Right lobe of liver (tissue), 6 donors: ENCODE data around the gene OTP. TPM values are rescaled to one million over a fixed set of nuclear protein-coding genes. Genes with fewer than 3 reads are reported as not detected.
A peak's percentile ranks its signal among the peaks of the same experiment; 100 is the strongest.

Experiments used
- ATAC-seq, 4 donors: fragments of 200-7000 bp; cut with Tn5 transposase; one replicate each; pipeline ENCODE4 v1.9.1; 2020; ENCODE audit warnings: mild to moderate bottlenecking in 4 of 4, moderate library complexity in 4 of 4
- DNase-seq, 3 donors: peaks; one replicate each; pipeline ENCODE4 v3.0.0-alpha.2; 2020
- H3K27ac ChIP-seq, 3 donors: fragments of 200-600 bp; one replicate each; pipeline ENCODE4 v1.8.0; 2022
- H3K27me3 ChIP-seq, 2 donors: fragments of 200-600 bp; one replicate each; pipeline ENCODE4 v1.8.0; 2022
- H3K36me3 ChIP-seq, 4 donors: fragments of 200-600 bp; sonication (generic) in 1 of 4; one replicate each; pipeline versions ENCODE4 v1.5.1 to v1.8.0; 2017 to 2022; ENCODE audit warnings: control low read depth in 1 of 4
- H3K4me1 ChIP-seq, 4 donors: fragments of 200-600 bp; sonication (generic) in 1 of 4; one replicate each; pipeline versions ENCODE4 v1.5.1 to v1.8.0; 2017 to 2022; ENCODE audit warnings: control low read depth in 1 of 4
- H3K4me3 ChIP-seq, 3 donors: fragments of 200-600 bp; one replicate each; pipeline ENCODE4 v1.8.0; 2022
- H3K9me3 ChIP-seq, 4 donors: fragments of 200-600 bp; sonication (generic) in 1 of 4; one replicate each; pipeline versions ENCODE4 v1.5.1 to v1.8.0; 2017 to 2022; ENCODE audit warnings: control low read depth in 1 of 4
- POLR2A ChIP-seq: fragments of 450-650 bp; IDR thresholded peaks from one replicate; pipeline ENCODE4 v1.6.1; 2017; ENCODE audit warnings: antibody characterized with exemption, mild to moderate bottlenecking
- WGBS: methylation state at CpG from one replicate; pipeline ENCODE4 v1.1.6; 2018; ENCODE audit warnings: low coverage, low lambda C conversion rate; ENCODE audit not compliant: insufficient coverage; ENCODE audit errors: missing lambda C conversion rate; 5-methylcytosine and 5-hydroxymethylcytosine counted together
- intact Hi-C, 2 donors: fragments of 100-400 bp; cut with DNase I; formaldehyde crosslinking; loops; one replicate each; pipeline versions ENCODE4 v1.11.2 to v1.14.1; 2022
- total RNA-seq, 6 experiments: library from RNA; depleted of rRNA in 2 of 6; stranded (reverse); fragments of >200 nt in 2 of 6; fragmentation: NEBNext Ultra II Directional in 3 of 6; extraction: Animal tissue kit (Norgen Biotek cat#: 25700) in 3 of 6; gene quantifications; one replicate each; pipeline versions ENCODE4 v1.1.0 to v1.2.4, GENCODE V29; 2016 to 2023
- TF ChIP-seq, protein P1 (sequence below), 4 donors: fragments of 200-600 bp in 3 of 4; fragments of 450-650 bp in 1 of 4; IDR thresholded peaks; one replicate each; pipeline versions ENCODE4 v1.5.1 to v1.8.0; 2016 to 2022; ENCODE audit warnings: antibody characterized with exemption in 4 of 4, mild to moderate bottlenecking in 2 of 4
- donor health status: DM: no; HTN: yes; CAD: no.
- donor health status: DM: no; HTN: no; CAD: no.
- donor health status: DM: no; HTN: no; CAD: no.
- donor health status: DM: no; HTN: yes; CAD: no.
- donor health status: DM: no; HTN: yes; CAD: no.

Gene OTP
- total RNA-seq, 6 experiments from 2014 or later, result not detected

DNA sequence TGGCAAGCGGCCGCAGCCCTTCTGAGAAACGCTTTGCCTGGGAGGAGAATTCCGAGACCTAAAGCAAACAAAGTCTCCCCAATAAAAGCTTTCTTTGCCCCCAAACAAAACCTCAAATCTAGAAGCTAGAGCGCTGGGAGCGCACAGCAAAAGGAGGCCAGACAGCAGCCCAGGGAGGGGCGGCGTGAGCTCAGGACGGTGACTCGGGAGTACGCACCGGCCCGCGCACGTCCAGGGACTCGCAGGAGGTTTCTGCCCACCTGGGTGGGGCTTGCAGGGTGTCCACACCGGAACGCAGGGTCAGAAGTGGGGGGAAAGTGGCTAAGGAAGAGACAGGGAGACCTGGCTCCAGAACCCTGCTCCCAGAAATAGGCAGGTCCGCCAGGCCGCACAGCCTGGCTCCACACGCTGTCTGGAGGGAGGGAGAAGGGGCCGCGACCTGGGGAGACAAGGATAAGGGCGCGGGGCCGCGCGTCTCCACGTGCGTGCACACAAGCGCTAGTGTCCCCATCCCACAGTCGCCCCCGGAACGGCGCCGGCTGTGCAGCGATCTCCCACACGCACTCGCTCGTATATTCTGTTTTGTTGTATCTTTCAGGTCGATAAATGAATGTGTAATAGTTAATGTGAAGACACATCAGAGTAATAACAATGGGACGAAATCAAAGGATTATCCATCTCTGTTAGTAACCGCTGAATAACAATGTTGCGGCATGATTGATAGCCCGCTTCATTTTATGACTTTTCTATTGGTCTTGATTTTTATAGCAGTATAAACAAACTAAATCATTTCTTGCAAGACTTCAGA lies 2.3 kb upstream of the OTP start:
- Histone ChIP-seq H3K36me3 (no peaks in the 10 kb centered on the region), H3K9me3 (no peaks in the 10 kb centered on the region), H3K4me1 (peaks cover 0 to 10% (median 4%) of the 10 kb centered on the region in 4 donors), H3K4me3 (no peak overlapping the region), H3K27ac (no peak overlapping the region), H3K27me3 (peaks cover 52 to 82% of the 10 kb centered on the region in 2 donors)
- ATAC-seq (no peak), DNase-seq (no peak)
- TF ChIP-seq POLR2A, result no peak
- TF ChIP-seq, protein P1, sequence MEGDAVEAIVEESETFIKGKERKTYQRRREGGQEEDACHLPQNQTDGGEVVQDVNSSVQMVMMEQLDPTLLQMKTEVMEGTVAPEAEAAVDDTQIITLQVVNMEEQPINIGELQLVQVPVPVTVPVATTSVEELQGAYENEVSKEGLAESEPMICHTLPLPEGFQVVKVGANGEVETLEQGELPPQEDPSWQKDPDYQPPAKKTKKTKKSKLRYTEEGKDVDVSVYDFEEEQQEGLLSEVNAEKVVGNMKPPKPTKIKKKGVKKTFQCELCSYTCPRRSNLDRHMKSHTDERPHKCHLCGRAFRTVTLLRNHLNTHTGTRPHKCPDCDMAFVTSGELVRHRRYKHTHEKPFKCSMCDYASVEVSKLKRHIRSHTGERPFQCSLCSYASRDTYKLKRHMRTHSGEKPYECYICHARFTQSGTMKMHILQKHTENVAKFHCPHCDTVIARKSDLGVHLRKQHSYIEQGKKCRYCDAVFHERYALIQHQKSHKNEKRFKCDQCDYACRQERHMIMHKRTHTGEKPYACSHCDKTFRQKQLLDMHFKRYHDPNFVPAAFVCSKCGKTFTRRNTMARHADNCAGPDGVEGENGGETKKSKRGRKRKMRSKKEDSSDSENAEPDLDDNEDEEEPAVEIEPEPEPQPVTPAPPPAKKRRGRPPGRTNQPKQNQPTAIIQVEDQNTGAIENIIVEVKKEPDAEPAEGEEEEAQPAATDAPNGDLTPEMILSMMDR (IDR thresholded peaks at IDR 0.05), result no peak
- intact Hi-C loops, result loop anchor here in 1 of 2 donors (10.0 kb wide), 1 partner anchor 364 kb away; no protein-coding TSS in a partner anchor
- 10% methylated on average over 23 of the region's 45 CpGs for WGBS

DNA sequence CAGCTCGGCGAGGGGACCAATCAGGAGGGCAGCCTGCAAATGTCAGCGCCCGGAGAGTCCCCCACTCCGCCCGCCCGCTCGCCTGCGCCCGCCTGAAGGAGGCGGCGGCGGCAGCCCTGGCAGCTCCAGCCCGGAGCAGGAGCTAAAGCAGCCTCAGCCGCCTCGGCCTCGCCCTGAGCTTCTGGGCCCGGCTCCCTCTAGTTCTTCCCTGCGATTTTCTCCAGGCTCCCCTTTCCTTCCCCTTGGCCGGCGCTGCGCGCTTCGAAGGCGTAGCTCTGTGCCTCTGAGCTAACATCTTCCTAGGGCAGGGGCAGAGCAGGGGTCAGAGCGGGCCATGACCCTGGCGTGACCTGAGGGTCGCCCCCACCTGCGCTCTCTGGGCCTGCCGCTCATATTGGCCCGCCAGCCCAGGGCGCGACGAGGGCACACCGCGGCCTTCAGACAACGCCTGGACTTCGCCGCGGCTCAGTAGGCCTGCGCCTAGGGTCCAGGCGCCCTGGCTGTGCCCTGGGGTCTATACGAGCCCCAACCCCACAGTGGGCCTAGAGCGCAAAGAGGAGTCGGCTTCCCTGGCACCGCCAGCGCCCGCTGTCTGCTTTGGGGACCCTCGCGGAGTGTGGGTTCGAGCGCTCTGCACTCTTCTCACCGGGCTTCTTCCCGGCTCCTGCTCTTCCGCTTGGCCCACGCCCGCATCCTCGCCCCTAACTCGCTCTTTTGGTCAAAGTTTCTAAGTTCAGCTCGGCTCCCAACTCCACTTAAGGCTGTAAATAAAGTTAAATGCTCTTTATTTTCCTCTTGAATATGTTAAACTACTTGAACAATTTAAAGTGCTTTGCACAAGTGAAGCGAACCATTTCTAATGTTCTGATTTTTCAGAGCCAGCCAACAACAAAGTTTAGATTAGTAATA lies 504 bp upstream of the OTP start:
- Histone ChIP-seq H3K9me3 (no peaks in the 10 kb centered on the region), H3K36me3 (no peaks in the 10 kb centered on the region), H3K4me1 (peaks cover 0 to 4% (median 0%) of the 10 kb centered on the region in 4 donors), H3K27ac (no peak overlapping the region), H3K4me3 (no peak overlapping the region), H3K27me3 (peaks cover 52 to 87% of the 10 kb centered on the region in 2 donors)
- intact Hi-C loops, result no loop called here
- TF ChIP-seq POLR2A, result no peak
- TF ChIP-seq, protein P1 (IDR thresholded peaks at IDR 0.05), result no peak
- ATAC-seq (no peak), DNase-seq (no peak)
- 9% methylated on average over 26 of the region's 61 CpGs for WGBS

DNA sequence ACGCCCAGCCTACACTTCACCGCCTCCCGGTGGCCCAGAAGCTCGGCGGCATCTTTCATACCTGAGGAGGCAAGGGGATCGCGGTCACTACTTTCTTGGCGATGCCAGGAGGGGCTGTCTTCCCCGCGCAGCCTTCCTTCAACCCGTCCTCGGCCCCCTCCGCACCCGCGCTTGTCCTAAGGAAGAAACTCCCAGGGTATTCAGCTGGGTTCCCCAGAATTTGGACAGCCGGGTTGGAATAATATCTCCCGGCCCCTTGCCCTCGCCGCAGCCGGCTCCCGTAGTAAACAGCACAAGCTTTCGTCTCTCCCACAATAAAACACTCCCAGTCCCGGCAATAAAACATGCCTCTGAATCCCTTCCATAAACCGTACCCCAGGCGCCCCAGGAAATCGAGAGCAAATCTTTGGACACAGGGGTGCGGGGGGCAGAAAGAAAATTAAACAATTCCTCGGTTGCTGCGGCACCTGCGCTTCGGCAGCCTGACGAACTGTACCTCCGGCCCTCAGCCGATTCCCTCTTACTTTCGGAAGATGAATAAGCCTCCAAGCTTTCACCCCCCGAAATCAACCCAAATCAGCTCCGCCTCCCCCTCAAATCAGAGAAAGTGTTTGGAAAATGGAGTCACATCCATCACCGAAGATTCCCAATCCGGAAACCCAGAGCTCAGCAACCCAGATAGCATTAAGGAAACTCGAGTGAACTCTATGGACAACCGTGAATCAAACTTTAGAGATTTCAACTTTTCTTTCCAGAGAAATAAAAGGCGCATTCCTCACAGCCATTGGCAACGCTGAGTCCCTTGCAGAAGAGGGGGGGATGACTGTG lies 1.1 kb downstream of the OTP start:
- ATAC-seq, result no peak
- Histone ChIP-seq H3K9me3 (no peaks in the 10 kb centered on the region), H3K4me1 (peaks cover 0 to 4% (median 0%) of the 10 kb centered on the region in 4 donors), H3K36me3 (no peaks in the 10 kb centered on the region), H3K27ac (no peak overlapping the region), H3K27me3 (peaks cover 37 to 89% of the 10 kb centered on the region in 2 donors), H3K4me3 (no peak overlapping the region)
- WGBS, result 8% methylated on average over 18 of the region's 43 CpGs
- TF ChIP-seq POLR2A, result no peak
- TF ChIP-seq, protein P1 (IDR thresholded peaks at IDR 0.05), result no peak
- intact Hi-C loops, result no loop called here
- no peak for DNase-seq

DNA sequence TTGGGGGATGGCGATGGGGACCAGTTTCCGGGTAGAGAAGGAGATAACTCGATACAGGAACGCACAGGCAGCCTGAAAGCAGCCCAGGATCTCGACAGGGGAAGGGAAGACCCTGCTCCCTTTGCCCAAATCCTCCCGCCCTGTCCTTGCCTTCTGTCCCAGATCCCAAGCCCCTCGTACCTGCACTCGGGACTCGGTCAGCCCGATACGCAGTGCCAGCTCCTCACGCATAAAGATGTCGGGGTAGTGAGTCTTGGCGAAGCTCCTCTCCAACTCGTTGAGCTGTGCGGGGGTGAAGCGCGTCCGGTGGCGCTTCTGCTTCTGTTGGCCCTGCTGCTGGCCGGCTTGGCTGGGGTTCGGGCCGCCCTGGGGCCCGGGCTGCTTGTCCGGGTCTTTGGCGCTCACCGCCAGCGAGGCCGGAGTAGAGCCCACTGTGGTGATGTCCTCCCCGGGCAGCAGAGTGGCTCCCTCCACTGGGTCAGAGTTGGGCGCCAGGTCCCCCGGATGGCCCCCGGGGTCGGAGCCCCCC lies 1.8 kb downstream of the OTP start:
- Histone ChIP-seq H3K27me3 (peaks cover 31 to 88% of the 10 kb centered on the region in 2 donors), H3K4me3 (no peak overlapping the region), H3K36me3 (no peaks in the 10 kb centered on the region), H3K9me3 (no peaks in the 10 kb centered on the region), H3K4me1 (peaks cover 0 to 4% (median 0%) of the 10 kb centered on the region in 4 donors), H3K27ac (no peak overlapping the region)
- ATAC-seq, result peak in 1 of 4 donors; percentile 33
- intact Hi-C loops, result no loop called here
- WGBS, result 0% methylated on average over 2 of the region's 34 CpGs
- DNase-seq, result no peak
- TF ChIP-seq, protein P1 (IDR thresholded peaks at IDR 0.05), result no peak
- TF ChIP-seq POLR2A, result no peak
